Measurements from ENCODE around the gene MBNL3.
"Not testable (repeated sequence)": the region's sequence is repeated elsewhere in the genome, so short reads cannot be mapped to it uniquely, and the experiment has no call there.

MBNL3 gene

GRCh38 chrX:132367984-132368383, 120.9 kb downstream of the MBNL3 start:
- no peak for DNase-seq

- DNase-seq, result no peak
Measured at GRCh38 chrX:132367314-132367713, 121.5 kb downstream of the MBNL3 start.

- DNase-seq, result no peak
Measured at GRCh38 chrX:132365490-132365889, 123.3 kb downstream of the MBNL3 start.

- DNase-seq, result no peak
Measured at GRCh38 chrX:132364313-132364712, 124.5 kb downstream of the MBNL3 start.

GRCh38 chrX:132353430-132353829, 135.4 kb downstream of the MBNL3 start:
- no peak for DNase-seq

GRCh38 chrX:132336172-132336571, 152.7 kb downstream of the MBNL3 start:
- DNase-seq, result no peak

- DNase-seq, result no peak
Measured at GRCh38 chrX:132333351-132333750, 155.5 kb downstream of the MBNL3 start.

- no peak for DNase-seq
Measured at GRCh38 chrX:132331532-132331931, 157.3 kb downstream of the MBNL3 start.

GRCh38 chrX:132331000-132331399, 157.8 kb downstream of the MBNL3 start:
- DNase-seq, result no peak

GRCh38 chrX:132330156-132330729, 158.6 kb downstream of the MBNL3 start:
- DNase-seq, result no peak

GRCh38 chrX:132326960-132327359, 161.9 kb downstream of the MBNL3 start:
- not testable (repeated sequence) for DNase-seq

Measured in activated CD8-positive, alpha-beta memory T cell treated with anti-CD3 and anti-CD28 coated beads for 24 hours (primary cell).